Mammary epithelial cell (primary cell): ENCODE results near the gene HAPLN3.

Experiments
- CTCF ChIP-seq, 2 donors: IDR thresholded peaks in 1 of 2; conservative IDR thresholded peaks in 1 of 2; 2 replicates each; pipeline ENCODE4 v1.5.1; 2011 to 2012; ENCODE audit warnings: inconsistent platforms in 2 of 2, low read length in 2 of 2, mild to moderate bottlenecking in 2 of 2, control low read depth in 1 of 2, low read depth in 1 of 2; ENCODE audit not compliant: insufficient read depth in 1 of 2; ENCODE audit errors: extremely low read depth in 1 of 2
- EZH2 ChIP-seq: IDR thresholded peaks from 2 replicates; pipeline ENCODE4 v1.6.1; 2012; ENCODE audit warnings: low read length, inconsistent platforms, borderline replicate concordance

DNA sequence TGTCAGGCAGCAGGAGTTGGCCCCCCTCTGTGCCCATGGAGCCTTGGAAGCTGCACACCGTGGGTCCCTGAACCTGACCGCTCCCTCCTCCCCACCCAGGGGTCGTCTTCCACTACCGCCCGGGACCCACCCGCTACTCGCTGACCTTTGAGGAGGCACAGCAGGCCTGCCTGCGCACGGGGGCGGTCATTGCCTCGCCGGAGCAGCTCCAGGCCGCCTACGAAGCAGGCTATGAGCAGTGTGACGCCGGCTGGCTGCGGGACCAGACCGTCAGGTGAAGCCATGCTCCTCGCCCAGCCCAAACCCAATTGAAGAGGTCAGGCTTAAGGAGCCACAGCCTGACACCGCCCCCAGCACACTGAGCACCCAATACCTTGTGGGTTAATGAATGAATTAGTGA is 48.2 kb downstream of the HAPLN3 start:
- TF ChIP-seq CTCF (conservative IDR thresholded peaks at IDR 0.05 in 1 of 2, IDR thresholded peaks at IDR 0.05 in 1 of 2; ENCODE audit: extremely low read depth in 1 of 2, insufficient read depth in 1 of 2, low read depth in 1 of 2, low read length in 2 of 2) (no peak), EZH2 (no peak)
